Muscle of leg (tissue), 11 donors: Measurements from ENCODE around the gene MS4A6E. TPM values are rescaled to one million over a fixed set of nuclear protein-coding genes. Genes with fewer than 3 reads are reported as not detected.

Source experiments
- DNase-seq: peaks from one replicate; pipeline ENCODE4 v3.0.0; 2013
- H3K27ac ChIP-seq: one replicate; pipeline ENCODE4 v1.5.1; 2013; ENCODE audit warnings: mild to moderate bottlenecking, low read length, control low read depth
- H3K27me3 ChIP-seq: one replicate; pipeline ENCODE4 v1.6.1; 2013; ENCODE audit warnings: low read length; ENCODE audit not compliant: control insufficient read depth, insufficient read depth
- H3K36me3 ChIP-seq: one replicate; pipeline ENCODE4 v1.6.1; 2013; ENCODE audit warnings: low read length; ENCODE audit not compliant: control insufficient read depth, insufficient read depth
- H3K4me1 ChIP-seq: one replicate; pipeline ENCODE4 v1.6.1; 2013; ENCODE audit warnings: low read length; ENCODE audit not compliant: control insufficient read depth, insufficient read depth
- H3K4me3 ChIP-seq: one replicate; pipeline ENCODE4 v1.5.1; 2013; ENCODE audit warnings: low read length, control low read depth
- H3K9me3 ChIP-seq: replicated peaks from 2 replicates; pipeline ENCODE4 v1.6.1; 2013; ENCODE audit warnings: low read depth, low read length; ENCODE audit not compliant: control insufficient read depth
- WGBS: methylation state at CpG from one replicate; pipeline ENCODE4 v1.1.5; 2013; ENCODE audit warnings: missing lambda C conversion rate; ENCODE audit not compliant: insufficient coverage; 5-methylcytosine and 5-hydroxymethylcytosine counted together
- polyA plus RNA-seq, 8 donors: library from polyadenylated mRNA; unstranded; fragments of 120-200 nt; gene quantifications; one replicate each; pipeline versions ENCODE4 v1.2.1 to v1.2.3, GENCODE V29; 2013; ENCODE audit warnings: inconsistent platforms in 1 of 8, low replicate concordance in 1 of 8; ENCODE audit not compliant: insufficient read length in 8 of 8, insufficient read depth in 1 of 8
- total RNA-seq: library from RNA; stranded (reverse); fragments of 120-200 nt; gene quantifications from one replicate; pipeline ENCODE4 v1.2.4, GENCODE V29; 2013

The MS4A6E gene
- total and polyA plus RNA-seq, 9 donors, result not detected

GRCh38 chr11:60334005-60334620, 7.1 kb downstream of the MS4A6E start:
- H3K4me1 ChIP-seq, result no peaks in the 10 kb centered on the region
- H3K4me3 ChIP-seq, result no peak overlapping the region
- no peaks in the 10 kb centered on the region for H3K9me3 ChIP-seq
- peak; percentile 59 for DNase-seq
- H3K36me3 ChIP-seq, result no peaks in the 10 kb centered on the region
- H3K27ac ChIP-seq, result no peak overlapping the region
- H3K27me3 ChIP-seq, result no peaks in the 10 kb centered on the region
- 22% methylated on average over 1 of the region's 2 CpGs for WGBS

DNA sequence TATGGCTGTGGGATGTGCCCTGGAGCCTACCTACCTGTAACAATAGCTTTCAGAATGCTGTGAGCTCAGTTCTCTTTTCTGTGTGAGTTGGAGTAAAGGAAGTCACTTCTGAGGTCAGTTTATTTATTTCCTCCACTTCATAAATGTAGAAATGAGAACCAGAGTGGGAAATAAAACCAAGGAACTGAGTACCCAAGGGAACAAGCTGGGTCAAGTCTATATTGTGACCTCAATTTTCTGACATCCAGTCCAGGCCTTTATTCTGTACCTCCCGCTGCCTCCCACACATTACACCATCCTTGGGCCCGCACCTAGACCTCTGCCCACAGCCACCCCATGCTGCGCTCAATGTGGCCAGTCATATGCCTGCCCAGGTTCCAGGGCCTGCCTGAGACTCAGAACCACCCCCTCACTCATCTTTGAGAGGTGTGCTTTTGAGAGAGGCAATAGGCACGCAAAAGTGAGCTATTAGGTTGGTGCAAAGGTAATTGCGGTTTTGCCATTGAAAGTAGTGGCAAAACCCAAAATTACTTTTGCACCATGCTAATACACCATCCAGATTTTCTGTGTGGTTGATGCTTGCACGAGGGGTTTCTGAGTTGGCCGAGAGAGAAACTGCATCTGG, 9.8 kb downstream of the MS4A6E start:
- H3K4me1 ChIP-seq, result no peaks in the 10 kb centered on the region
- no CpG with 5 or more reads among the region's 7 CpGs for WGBS

DNA sequence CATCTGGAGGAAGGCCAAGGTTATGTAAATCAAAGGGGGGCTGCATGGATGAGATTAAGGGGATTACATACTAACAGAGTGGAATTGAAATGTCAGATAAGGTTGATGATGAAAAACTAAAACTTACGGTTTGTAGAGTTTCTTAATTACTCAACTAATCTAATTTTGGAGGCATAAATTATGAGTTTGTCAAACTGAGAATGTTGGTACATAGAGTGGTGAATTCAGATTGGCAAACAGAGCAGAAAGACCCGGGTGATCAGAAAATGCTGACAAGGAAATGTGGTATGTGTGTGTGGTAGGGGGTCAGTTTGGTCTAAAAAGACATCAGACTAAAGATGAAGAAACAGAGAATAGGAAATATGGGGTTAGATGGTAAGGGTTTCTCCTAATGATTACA, 11.0 kb downstream of the MS4A6E start:
- H3K4me1 ChIP-seq, result no peaks in the 10 kb centered on the region
- 78% methylated on average over 1 of the region's 2 CpGs for WGBS
- H3K36me3 ChIP-seq, result no peaks in the 10 kb centered on the region
- no peak overlapping the region for H3K4me3 ChIP-seq
- no peaks in the 10 kb centered on the region for H3K9me3 ChIP-seq
- no peaks in the 10 kb centered on the region for H3K27me3 ChIP-seq
- no peak overlapping the region for H3K27ac ChIP-seq
- DNase-seq, result no peak

More for the DNA sequence above, 9.8 kb downstream of the MS4A6E start:
- H3K36me3 ChIP-seq, result no peaks in the 10 kb centered on the region
- no peaks in the 10 kb centered on the region for H3K27me3 ChIP-seq
- H3K27ac ChIP-seq, result no peak overlapping the region
- DNase-seq, result peak; percentile 13
- H3K9me3 ChIP-seq, result no peaks in the 10 kb centered on the region
- H3K4me3 ChIP-seq, result no peak overlapping the region

- Histone ChIP-seq H3K27ac (no peak overlapping the region), H3K4me3 (no peak overlapping the region), H3K4me1 (no peaks in the 10 kb centered on the region), H3K9me3 (no peaks in the 10 kb centered on the region), H3K27me3 (no peaks in the 10 kb centered on the region), H3K36me3 (no peaks in the 10 kb centered on the region)
- no CpG with 5 or more reads among the region's 3 CpGs for WGBS
- DNase-seq, result no peak
Measured at GRCh38 chr11:60339356-60339755, 12.3 kb downstream of the MS4A6E start.

- H3K4me1 ChIP-seq, result no peaks in the 10 kb centered on the region
- no peak overlapping the region for H3K27ac ChIP-seq
- DNase-seq, result no peak
- no CpG with 5 or more reads among the region's 10 CpGs for WGBS
- H3K4me3 ChIP-seq, result no peak overlapping the region
- no peaks in the 10 kb centered on the region for H3K36me3 ChIP-seq
- no peaks in the 10 kb centered on the region for H3K9me3 ChIP-seq
- no peaks in the 10 kb centered on the region for H3K27me3 ChIP-seq
Measured at GRCh38 chr11:60343094-60343704, 16.1 kb downstream of the MS4A6E start.

- WGBS, result no CpG with 5 or more reads among the region's 2 CpGs
- Histone ChIP-seq H3K9me3 (no peaks in the 10 kb centered on the region), H3K27me3 (no peaks in the 10 kb centered on the region), H3K4me3 (no peak overlapping the region), H3K27ac (no peak overlapping the region), H3K4me1 (no peaks in the 10 kb centered on the region), H3K36me3 (no peaks in the 10 kb centered on the region)
- DNase-seq, result no peak
Measured at GRCh38 chr11:60344146-60344545, 17.1 kb downstream of the MS4A6E start.

DNA sequence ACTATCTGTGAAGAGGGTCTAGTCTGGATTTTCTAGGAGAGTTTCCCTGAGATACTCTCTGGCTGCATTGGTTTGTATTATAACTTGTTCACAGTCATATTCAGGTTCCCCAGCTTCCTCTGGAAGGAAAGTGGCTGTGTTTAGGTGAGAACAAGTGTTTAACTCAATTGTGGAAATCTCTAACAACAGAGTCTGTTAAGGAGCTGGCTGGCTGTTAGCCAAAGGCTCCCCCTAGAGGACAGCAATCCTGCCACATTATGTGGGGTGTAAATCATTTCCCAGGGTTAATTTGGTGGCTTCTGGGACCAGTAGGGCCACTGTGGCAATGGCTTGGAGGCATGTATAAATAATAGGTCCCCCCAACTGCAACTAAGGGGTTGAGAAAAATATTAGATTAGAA, 18.4 kb downstream of the MS4A6E start:
- no peaks in the 10 kb centered on the region for H3K4me1 ChIP-seq
- no peaks in the 10 kb centered on the region for H3K9me3 ChIP-seq
- no peaks in the 10 kb centered on the region for H3K27me3 ChIP-seq
- no peak overlapping the region for H3K27ac ChIP-seq
- no peaks in the 10 kb centered on the region for H3K36me3 ChIP-seq
- peak; percentile 19 for DNase-seq
- H3K4me3 ChIP-seq, result no peak overlapping the region

DNA sequence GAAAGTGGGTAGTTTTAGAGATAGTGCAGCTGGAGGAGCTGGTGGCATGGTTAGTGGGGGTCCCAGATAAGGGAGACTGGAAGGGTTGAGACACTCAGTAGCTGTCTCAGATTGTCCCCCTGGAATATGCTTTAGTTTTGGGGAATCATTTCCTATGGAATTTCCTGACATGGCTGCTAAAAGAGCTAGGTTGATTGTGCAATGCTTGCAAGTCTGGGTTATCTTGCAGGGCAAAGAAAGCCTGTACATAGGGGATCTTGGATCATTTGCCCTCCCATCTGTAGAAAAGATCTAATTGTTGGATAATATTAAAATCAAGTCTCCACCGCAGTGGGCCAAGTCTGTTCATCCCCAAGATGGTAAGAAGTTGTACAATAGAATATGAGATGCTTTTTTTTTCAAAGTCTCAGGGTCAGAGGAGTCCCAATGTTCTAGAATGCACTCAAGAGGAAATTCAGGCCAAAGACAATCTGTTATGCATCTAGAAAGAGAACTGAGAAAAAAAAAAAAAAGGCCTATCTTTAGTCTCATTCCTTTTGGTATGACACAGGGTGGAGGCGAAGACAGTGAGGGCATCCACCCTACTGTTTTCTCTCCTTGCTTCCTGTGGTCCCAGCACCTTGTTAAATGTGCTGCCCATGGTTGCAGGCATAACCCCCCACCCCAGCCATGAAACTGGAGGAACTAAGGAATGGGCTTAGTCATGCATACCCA, 20.2 kb downstream of the MS4A6E start:
- Histone ChIP-seq H3K4me3 (no peak overlapping the region), H3K36me3 (no peaks in the 10 kb centered on the region), H3K27ac (no peak overlapping the region), H3K27me3 (no peaks in the 10 kb centered on the region), H3K9me3 (no peaks in the 10 kb centered on the region), H3K4me1 (no peaks in the 10 kb centered on the region)
- DNase-seq, result no peak
- 100% methylated on average over 2 of the region's 2 CpGs for WGBS

DNA sequence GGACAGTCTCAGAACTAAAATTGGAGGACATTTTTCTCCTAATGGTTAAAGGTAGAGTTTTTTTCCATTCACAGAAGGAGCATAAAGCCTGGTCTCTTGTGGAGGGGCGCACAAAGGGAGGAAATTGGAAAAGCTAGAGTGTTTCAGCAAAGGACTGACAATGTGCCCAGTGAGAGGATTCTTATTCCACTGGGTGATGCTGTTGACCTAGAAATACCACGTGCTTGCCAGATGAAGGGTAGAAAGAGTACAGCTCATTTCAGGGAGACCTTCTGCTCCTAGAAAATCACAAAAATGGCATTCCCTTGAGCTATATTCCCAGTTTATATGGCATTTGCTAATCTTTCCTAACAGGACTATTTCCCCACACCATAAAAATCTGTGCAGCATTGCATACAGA, 21.1 kb downstream of the MS4A6E start:
- WGBS, result 63% methylated on average over 1 of the region's 2 CpGs
- no peak overlapping the region for H3K27ac ChIP-seq
- H3K27me3 ChIP-seq, result no peaks in the 10 kb centered on the region
- H3K4me3 ChIP-seq, result no peak overlapping the region
- H3K4me1 ChIP-seq, result no peaks in the 10 kb centered on the region
- H3K9me3 ChIP-seq, result no peaks in the 10 kb centered on the region
- H3K36me3 ChIP-seq, result no peaks in the 10 kb centered on the region
- peak; percentile 20 for DNase-seq

DNA sequence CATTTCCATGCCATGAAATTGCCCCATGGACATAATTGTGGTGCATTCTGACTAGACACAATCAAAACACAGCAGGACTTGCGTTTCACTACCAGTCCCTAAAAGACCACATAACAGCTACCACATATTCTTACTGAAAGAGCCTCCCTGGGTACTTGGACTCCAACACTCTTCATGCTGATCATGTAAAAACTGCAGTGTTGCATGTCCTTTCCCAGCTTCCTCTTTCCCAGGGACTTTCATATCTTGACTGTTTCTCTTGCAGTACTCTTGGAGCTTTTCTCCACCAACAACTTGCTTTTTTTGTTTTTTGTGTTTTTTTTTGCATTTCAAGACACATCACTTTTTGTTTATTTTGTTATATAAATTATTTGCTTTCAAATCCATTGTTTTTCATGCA, 22.9 kb downstream of the MS4A6E start:
- Histone ChIP-seq H3K4me1 (no peaks in the 10 kb centered on the region), H3K4me3 (no peak overlapping the region), H3K9me3 (no peaks in the 10 kb centered on the region), H3K27me3 (no peaks in the 10 kb centered on the region), H3K36me3 (no peaks in the 10 kb centered on the region), H3K27ac (no peak overlapping the region)
- 79% methylated on average over 1 of the region's 1 CpG for WGBS
- DNase-seq, result peak; percentile 45
